HCT116 (cell line): ENCODE data around the gene SUGCT. TPM values are rescaled to one million over a fixed set of nuclear protein-coding genes. Genes with fewer than 3 reads are reported as not detected.

ENCODE experiments used
- ATAC-seq: fragments of 200-7000 bp; cut with Tn5 transposase; 2 replicates; pipeline ENCODE4 v1.9.1; 2020; ENCODE audit warnings: mild to moderate bottlenecking, moderate library complexity
- BruUV-seq: library from RNA; stranded (reverse); fragments of 400-500 nt; replicated peaks from 2 replicates; lab custom pipeline; 2021; lab: Mats Ljungman, UMichigan
- CTCF ChIA-PET: fragments of 300-600 bp; sonication (Branson Sonifier 250); formaldehyde crosslinking; loops from one replicate; lab custom pipeline; 2021; ENCODE audit warnings: antibody characterized with exemption; lab: Charles Lee
- POLR2A ChIA-PET: fragments of 300-600, 350-600 bp; sonication (Branson Sonifier 250); formaldehyde crosslinking; loops from one replicate; lab custom pipeline; 2021; ENCODE audit warnings: antibody characterized with exemption; lab: Charles Lee
- RAD21 ChIA-PET, 2 experiments: fragments of 300-600 bp; sonication (Branson Sonifier 250); formaldehyde crosslinking; loops; one replicate each; lab custom pipeline; 2023; ENCODE audit warnings: low total read pairs in 2 of 2; ENCODE audit not compliant: uncharacterized antibody in 2 of 2, unreplicated experiment in 2 of 2, low non-redundant PET in 1 of 2; lab: Charles Lee
- DNase-seq: peaks from one replicate; pipeline ENCODE4 v3.0.0-alpha.2; 2010; ENCODE audit warnings: low read depth, low spot score
- H2AFZ ChIP-seq: fragments of 200-600 bp; shearing (Covaris generic), sonication (generic); 2 replicates; pipeline ENCODE4 v1.6.1; 2017; ENCODE audit warnings: low read depth, mixed run types, mixed read lengths, antibody characterized with exemption, low read length; ENCODE audit not compliant: poor library complexity, severe bottlenecking
- H3K27ac ChIP-seq: 2 replicates; pipeline ENCODE4 v1.5.1; 2012; ENCODE audit warnings: low read depth, low read length
- H3K27me3 ChIP-seq: fragments of 200-600 bp; sonication (generic); 2 replicates; pipeline ENCODE4 v1.6.1; 2016; ENCODE audit warnings: mixed run types, low read length, mixed read lengths; ENCODE audit not compliant: insufficient read depth
- H3K36me3 ChIP-seq, 2 experiments: fragments of 200-500 bp in 1 of 2; fragments of 200-600 bp in 1 of 2; sonication (Bioruptor generic) in 1 of 2; sonication (generic) in 1 of 2; 2 replicates each; pipeline versions ENCODE4 v1.5.1 to v1.6.1; 2014 to 2016; ENCODE audit warnings: low read length in 2 of 2, inconsistent platforms in 1 of 2, mixed read lengths in 1 of 2, mixed run types in 1 of 2; ENCODE audit not compliant: insufficient read depth in 2 of 2, control insufficient read depth in 1 of 2
- H3K4me1 ChIP-seq, 2 experiments: fragments of 200-600 bp in 1 of 2; sonication (generic) in 1 of 2; 2 replicates each; pipeline versions ENCODE4 v1.5.1 to v1.6.1; 2012 to 2017; ENCODE audit warnings: low read length in 2 of 2, inconsistent platforms in 1 of 2, mild to moderate bottlenecking in 1 of 2, mixed read lengths in 1 of 2, mixed run types in 1 of 2, moderate library complexity in 1 of 2; ENCODE audit not compliant: insufficient read depth in 2 of 2, control insufficient read depth in 1 of 2
- H3K4me2 ChIP-seq: fragments of 200-600 bp; sonication (generic); 2 replicates; pipeline ENCODE4 v1.6.1; 2017; ENCODE audit warnings: mixed run types, low read length, mixed read lengths
- H3K4me3 ChIP-seq, 2 experiments: fragments of 200-600 bp in 1 of 2; sonication (generic) in 1 of 2; replicated peaks in 1 of 2; 2 replicates each; pipeline ENCODE4 v1.5.1; 2011 to 2016; ENCODE audit warnings: low read length in 2 of 2, control low read depth in 1 of 2, low read depth in 1 of 2, mild to moderate bottlenecking in 1 of 2, mixed read lengths in 1 of 2, mixed run types in 1 of 2
- H3K79me2 ChIP-seq: fragments of 200-600 bp; sonication (generic); 2 replicates; pipeline ENCODE4 v1.6.1; 2017; ENCODE audit warnings: mild to moderate bottlenecking, mixed run types, low read length, moderate library complexity, mixed read lengths; ENCODE audit not compliant: insufficient read depth
- H3K9ac ChIP-seq: fragments of 200-600 bp; sonication (generic); 2 replicates; pipeline ENCODE4 v1.6.1; 2016; ENCODE audit warnings: low read length, mixed read lengths
- H3K9me2 ChIP-seq: fragments of 200-600 bp; sonication (generic), shearing (Covaris generic); 2 replicates; pipeline ENCODE4 v1.6.1; 2017; ENCODE audit warnings: mixed run types, mild to moderate bottlenecking, moderate library complexity; ENCODE audit not compliant: insufficient read depth
- H3K9me3 ChIP-seq, 2 experiments: fragments of 200-500 bp in 1 of 2; fragments of 200-600 bp in 1 of 2; sonication (Bioruptor generic) in 1 of 2; sonication (generic) in 1 of 2; 2 replicates each; pipeline ENCODE4 v1.6.1; 2014 to 2017; ENCODE audit warnings: low read length in 2 of 2, mixed read lengths in 2 of 2, inconsistent platforms in 1 of 2, low read depth in 1 of 2, mild to moderate bottlenecking in 1 of 2, mixed run types in 1 of 2, moderate library complexity in 1 of 2; ENCODE audit not compliant: control insufficient read depth in 1 of 2, insufficient read depth in 1 of 2
- H4K20me1 ChIP-seq: fragments of 200-600 bp; sonication (generic), shearing (Covaris generic); 2 replicates; pipeline ENCODE4 v1.6.1; 2017; ENCODE audit warnings: mixed run types, mild to moderate bottlenecking, moderate library complexity; ENCODE audit not compliant: insufficient read depth
- CBX3 ChIP-seq: IDR thresholded peaks from 2 replicates; pipeline ENCODE4 v1.6.1; 2012; ENCODE audit warnings: low read depth
- CEBPB ChIP-seq: IDR thresholded peaks from 2 replicates; pipeline ENCODE4 v1.6.1; 2012; ENCODE audit warnings: low read depth
- EGR1 ChIP-seq: IDR thresholded peaks from 2 replicates; pipeline ENCODE4 v1.6.1; 2012; ENCODE audit warnings: low read depth
- EZH2 ChIP-seq: fragments of 200-600 bp; sonication (generic); IDR thresholded peaks from 2 replicates; pipeline ENCODE4 v1.6.1; 2017; ENCODE audit warnings: antibody characterized with exemption, mixed run types
- EZH2phosphoT487 ChIP-seq: fragments of 200-600 bp; IDR thresholded peaks from 2 replicates; pipeline ENCODE4 v1.6.1; 2018; ENCODE audit warnings: antibody characterized with exemption, borderline replicate concordance
- FOSL1 ChIP-seq: IDR thresholded peaks from 2 replicates; pipeline ENCODE4 v1.6.1; 2012; ENCODE audit warnings: low read depth
- POLR2A ChIP-seq: IDR thresholded peaks from 2 replicates; pipeline ENCODE4 v1.7.0; 2011; ENCODE audit warnings: borderline replicate concordance; ENCODE audit not compliant: insufficient read depth, insufficient read length; ENCODE audit errors: extremely low read depth
- POLR2AphosphoS5 ChIP-seq: IDR thresholded peaks from 2 replicates; pipeline ENCODE4 v1.6.1; 2011; ENCODE audit warnings: mild to moderate bottlenecking, low read depth, low read length, moderate library complexity
- RAD21 ChIP-seq: IDR thresholded peaks from 2 replicates; pipeline ENCODE4 v1.6.1; 2012; ENCODE audit warnings: low read depth, mild to moderate bottlenecking
- SP1 ChIP-seq: IDR thresholded peaks from 2 replicates; pipeline ENCODE4 v1.6.1; 2012; ENCODE audit warnings: low read depth
- SRF ChIP-seq: IDR thresholded peaks from 2 replicates; pipeline ENCODE4 v1.6.1; 2012; ENCODE audit warnings: low read depth
- TCF7L2 ChIP-seq: IDR thresholded peaks from 2 replicates; pipeline ENCODE4 v1.7.0; 2011; ENCODE audit warnings: borderline replicate concordance, inconsistent platforms; ENCODE audit not compliant: insufficient read depth, insufficient read length; ENCODE audit errors: extremely low read depth
- YY1 ChIP-seq: IDR thresholded peaks from 2 replicates; pipeline ENCODE4 v1.6.1; 2011; ENCODE audit warnings: low read length, low read depth, moderate library complexity, mild to moderate bottlenecking; ENCODE audit not compliant: insufficient replicate concordance; ENCODE audit errors: extremely low read depth
- ZFX ChIP-seq: fragments of 450-650 bp; IDR thresholded peaks from 2 replicates; pipeline ENCODE4 v1.6.1; 2017
- intact Hi-C: fragments of 100-400 bp; cut with micrococcal nuclease; formaldehyde crosslinking; loops from 2 replicates; pipeline ENCODE4 v1.10.0; 2022
- total RNA-seq: library from RNA; stranded (reverse); gene quantifications from one replicate; pipeline ENCODE4 v1.2.1, GENCODE V29; 2021; ENCODE audit not compliant: unreplicated experiment
- TF ChIP-seq, protein P1 (sequence below): IDR thresholded peaks from 2 replicates; pipeline ENCODE4 v1.6.1; 2012; ENCODE audit warnings: low read depth
- TF ChIP-seq, protein P2 (sequence below), 3 experiments: fragments of 200-600 bp in 1 of 3; sonication (generic) in 1 of 3; IDR thresholded peaks in 2 of 3; conservative IDR thresholded peaks in 1 of 3; 2 replicates each; pipeline ENCODE4 v1.5.1; 2012 to 2017; ENCODE audit warnings: low read depth in 2 of 3, low read length in 2 of 3, antibody characterized with exemption in 1 of 3, borderline replicate concordance in 1 of 3, control low read depth in 1 of 3, mild to moderate bottlenecking in 1 of 3, mixed read lengths in 1 of 3, mixed run types in 1 of 3, moderate library complexity in 1 of 3; ENCODE audit not compliant: insufficient read depth in 1 of 3
- TF ChIP-seq, protein P3 (sequence below): IDR thresholded peaks from 2 replicates; pipeline ENCODE4 v1.6.1; 2012
- TF ChIP-seq, protein P4 (sequence below): IDR thresholded peaks from 2 replicates; pipeline ENCODE4 v1.6.1; 2012
- TF ChIP-seq, protein P5 (sequence below): IDR thresholded peaks from 2 replicates; pipeline ENCODE4 v1.6.1; 2011; ENCODE audit warnings: mild to moderate bottlenecking, low read length, moderate library complexity; ENCODE audit not compliant: insufficient replicate concordance; ENCODE audit errors: extremely low read depth

The SUGCT gene
- total RNA-seq, 1 experiment from 2014 or later: 4.4 TPM

DNA sequence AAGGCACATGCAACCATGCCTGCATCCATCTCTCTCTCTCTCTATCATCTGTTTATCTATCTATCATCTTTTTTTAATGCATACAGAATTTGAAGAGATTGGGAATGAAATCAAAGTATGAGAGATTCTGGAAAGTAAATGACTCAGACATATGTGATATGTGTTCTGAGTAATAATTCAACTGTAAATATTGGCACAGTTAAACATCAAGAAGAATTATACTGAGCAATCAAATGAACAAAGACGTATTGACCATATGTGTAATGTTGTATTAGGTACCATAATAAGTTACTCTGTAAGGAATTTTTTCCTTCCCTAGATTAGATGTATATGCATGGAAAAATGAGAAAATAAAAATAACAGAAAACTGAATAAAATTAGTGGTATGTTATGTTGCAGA, 108.3 kb downstream of the SUGCT start:
- no TSS peak for BruUV-seq
- intact Hi-C loops: no loop called here
- no peaks in the 10 kb centered on the region for H4K20me1 ChIP-seq
- H2AFZ ChIP-seq: no peak overlapping the region
- H3K9ac ChIP-seq: no peak overlapping the region
- no peaks in the 10 kb centered on the region for H3K36me3 ChIP-seq
- TF ChIP-seq, protein P1, sequence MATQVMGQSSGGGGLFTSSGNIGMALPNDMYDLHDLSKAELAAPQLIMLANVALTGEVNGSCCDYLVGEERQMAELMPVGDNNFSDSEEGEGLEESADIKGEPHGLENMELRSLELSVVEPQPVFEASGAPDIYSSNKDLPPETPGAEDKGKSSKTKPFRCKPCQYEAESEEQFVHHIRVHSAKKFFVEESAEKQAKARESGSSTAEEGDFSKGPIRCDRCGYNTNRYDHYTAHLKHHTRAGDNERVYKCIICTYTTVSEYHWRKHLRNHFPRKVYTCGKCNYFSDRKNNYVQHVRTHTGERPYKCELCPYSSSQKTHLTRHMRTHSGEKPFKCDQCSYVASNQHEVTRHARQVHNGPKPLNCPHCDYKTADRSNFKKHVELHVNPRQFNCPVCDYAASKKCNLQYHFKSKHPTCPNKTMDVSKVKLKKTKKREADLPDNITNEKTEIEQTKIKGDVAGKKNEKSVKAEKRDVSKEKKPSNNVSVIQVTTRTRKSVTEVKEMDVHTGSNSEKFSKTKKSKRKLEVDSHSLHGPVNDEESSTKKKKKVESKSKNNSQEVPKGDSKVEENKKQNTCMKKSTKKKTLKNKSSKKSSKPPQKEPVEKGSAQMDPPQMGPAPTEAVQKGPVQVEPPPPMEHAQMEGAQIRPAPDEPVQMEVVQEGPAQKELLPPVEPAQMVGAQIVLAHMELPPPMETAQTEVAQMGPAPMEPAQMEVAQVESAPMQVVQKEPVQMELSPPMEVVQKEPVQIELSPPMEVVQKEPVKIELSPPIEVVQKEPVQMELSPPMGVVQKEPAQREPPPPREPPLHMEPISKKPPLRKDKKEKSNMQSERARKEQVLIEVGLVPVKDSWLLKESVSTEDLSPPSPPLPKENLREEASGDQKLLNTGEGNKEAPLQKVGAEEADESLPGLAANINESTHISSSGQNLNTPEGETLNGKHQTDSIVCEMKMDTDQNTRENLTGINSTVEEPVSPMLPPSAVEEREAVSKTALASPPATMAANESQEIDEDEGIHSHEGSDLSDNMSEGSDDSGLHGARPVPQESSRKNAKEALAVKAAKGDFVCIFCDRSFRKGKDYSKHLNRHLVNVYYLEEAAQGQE: no peak
- no peak for TF ChIP-seq EZH2phosphoT487
- TF ChIP-seq, protein P2, sequence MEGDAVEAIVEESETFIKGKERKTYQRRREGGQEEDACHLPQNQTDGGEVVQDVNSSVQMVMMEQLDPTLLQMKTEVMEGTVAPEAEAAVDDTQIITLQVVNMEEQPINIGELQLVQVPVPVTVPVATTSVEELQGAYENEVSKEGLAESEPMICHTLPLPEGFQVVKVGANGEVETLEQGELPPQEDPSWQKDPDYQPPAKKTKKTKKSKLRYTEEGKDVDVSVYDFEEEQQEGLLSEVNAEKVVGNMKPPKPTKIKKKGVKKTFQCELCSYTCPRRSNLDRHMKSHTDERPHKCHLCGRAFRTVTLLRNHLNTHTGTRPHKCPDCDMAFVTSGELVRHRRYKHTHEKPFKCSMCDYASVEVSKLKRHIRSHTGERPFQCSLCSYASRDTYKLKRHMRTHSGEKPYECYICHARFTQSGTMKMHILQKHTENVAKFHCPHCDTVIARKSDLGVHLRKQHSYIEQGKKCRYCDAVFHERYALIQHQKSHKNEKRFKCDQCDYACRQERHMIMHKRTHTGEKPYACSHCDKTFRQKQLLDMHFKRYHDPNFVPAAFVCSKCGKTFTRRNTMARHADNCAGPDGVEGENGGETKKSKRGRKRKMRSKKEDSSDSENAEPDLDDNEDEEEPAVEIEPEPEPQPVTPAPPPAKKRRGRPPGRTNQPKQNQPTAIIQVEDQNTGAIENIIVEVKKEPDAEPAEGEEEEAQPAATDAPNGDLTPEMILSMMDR (IDR thresholded peaks at IDR 0.05 in 2 of 3, conservative IDR thresholded peaks at IDR 0.05 in 1 of 3; ENCODE audit: borderline replicate concordance in 1 of 3, insufficient read depth in 1 of 3, low read depth in 2 of 3, low read length in 2 of 3): no peak
- no peak for TF ChIP-seq RAD21
- TF ChIP-seq, protein P3, sequence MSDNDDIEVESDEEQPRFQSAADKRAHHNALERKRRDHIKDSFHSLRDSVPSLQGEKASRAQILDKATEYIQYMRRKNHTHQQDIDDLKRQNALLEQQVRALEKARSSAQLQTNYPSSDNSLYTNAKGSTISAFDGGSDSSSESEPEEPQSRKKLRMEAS: no peak
- TF ChIP-seq FOSL1: no peak
- TF ChIP-seq, protein P4, sequence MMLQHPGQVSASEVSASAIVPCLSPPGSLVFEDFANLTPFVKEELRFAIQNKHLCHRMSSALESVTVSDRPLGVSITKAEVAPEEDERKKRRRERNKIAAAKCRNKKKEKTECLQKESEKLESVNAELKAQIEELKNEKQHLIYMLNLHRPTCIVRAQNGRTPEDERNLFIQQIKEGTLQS: no peak
- TF ChIP-seq EGR1: no peak
- TF ChIP-seq SRF: no peak
- no peak for TF ChIP-seq POLR2AphosphoS5
- no peak for TF ChIP-seq ZFX
- no peak for TF ChIP-seq SP1
- no peak for TF ChIP-seq YY1
- no peak for TF ChIP-seq TCF7L2
- TF ChIP-seq EZH2: no peak
- TF ChIP-seq, protein P5, sequence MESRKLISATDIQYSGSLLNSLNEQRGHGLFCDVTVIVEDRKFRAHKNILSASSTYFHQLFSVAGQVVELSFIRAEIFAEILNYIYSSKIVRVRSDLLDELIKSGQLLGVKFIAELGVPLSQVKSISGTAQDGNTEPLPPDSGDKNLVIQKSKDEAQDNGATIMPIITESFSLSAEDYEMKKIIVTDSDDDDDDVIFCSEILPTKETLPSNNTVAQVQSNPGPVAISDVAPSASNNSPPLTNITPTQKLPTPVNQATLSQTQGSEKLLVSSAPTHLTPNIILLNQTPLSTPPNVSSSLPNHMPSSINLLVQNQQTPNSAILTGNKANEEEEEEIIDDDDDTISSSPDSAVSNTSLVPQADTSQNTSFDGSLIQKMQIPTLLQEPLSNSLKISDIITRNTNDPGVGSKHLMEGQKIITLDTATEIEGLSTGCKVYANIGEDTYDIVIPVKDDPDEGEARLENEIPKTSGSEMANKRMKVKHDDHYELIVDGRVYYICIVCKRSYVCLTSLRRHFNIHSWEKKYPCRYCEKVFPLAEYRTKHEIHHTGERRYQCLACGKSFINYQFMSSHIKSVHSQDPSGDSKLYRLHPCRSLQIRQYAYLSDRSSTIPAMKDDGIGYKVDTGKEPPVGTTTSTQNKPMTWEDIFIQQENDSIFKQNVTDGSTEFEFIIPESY: no peak
- no peak for TF ChIP-seq CBX3
- TF ChIP-seq POLR2A: no peak
- no peak for TF ChIP-seq CEBPB
- ChIA-PET CTCF (no interaction called here), POLR2A (no interaction called here), RAD21 (no interaction called here)
- ATAC-seq (no peak), DNase-seq (no peak)
- H3K27me3 ChIP-seq: no peaks in the 10 kb centered on the region
- H3K9me2 ChIP-seq: no peaks in the 10 kb centered on the region
- H3K4me3 ChIP-seq: no peak overlapping the region
- no peak overlapping the region for H3K27ac ChIP-seq
- H3K4me1 ChIP-seq: no peaks in the 10 kb centered on the region
- H3K79me2 ChIP-seq: no peaks in the 10 kb centered on the region
- no peaks in the 10 kb centered on the region for H3K9me3 ChIP-seq
- no peak overlapping the region for H3K4me2 ChIP-seq
